B cell (primary cell): Measurements from ENCODE around the gene CHCHD2.

Experiments used
- CTCF ChIP-seq: fragments of 200-600 bp; IDR thresholded peaks from one replicate; pipeline ENCODE4 v1.8.0; 2022; ENCODE audit warnings: antibody characterized with exemption, mild to moderate bottlenecking
- EZH2 ChIP-seq: IDR thresholded peaks from 2 replicates; pipeline ENCODE4 v1.6.1; 2012; ENCODE audit warnings: borderline replicate concordance, low read depth, mild to moderate bottlenecking, moderate library complexity, low read length; ENCODE audit not compliant: insufficient read depth, poor library complexity, severe bottlenecking

- no peak for TF ChIP-seq CTCF
- no peak for TF ChIP-seq EZH2
Observed at GRCh38 chr7:56079450-56080185, 26.7 kb downstream of the CHCHD2 start.
